ENCODE results near the gene KDM2B.
A peak's percentile ranks its signal among the peaks of the same experiment; 100 is the strongest.
"Not testable (repeated sequence)": the region's sequence is repeated elsewhere in the genome, so short reads cannot be mapped to it uniquely, and the experiment has no call there.

Gene KDM2B

DNA sequence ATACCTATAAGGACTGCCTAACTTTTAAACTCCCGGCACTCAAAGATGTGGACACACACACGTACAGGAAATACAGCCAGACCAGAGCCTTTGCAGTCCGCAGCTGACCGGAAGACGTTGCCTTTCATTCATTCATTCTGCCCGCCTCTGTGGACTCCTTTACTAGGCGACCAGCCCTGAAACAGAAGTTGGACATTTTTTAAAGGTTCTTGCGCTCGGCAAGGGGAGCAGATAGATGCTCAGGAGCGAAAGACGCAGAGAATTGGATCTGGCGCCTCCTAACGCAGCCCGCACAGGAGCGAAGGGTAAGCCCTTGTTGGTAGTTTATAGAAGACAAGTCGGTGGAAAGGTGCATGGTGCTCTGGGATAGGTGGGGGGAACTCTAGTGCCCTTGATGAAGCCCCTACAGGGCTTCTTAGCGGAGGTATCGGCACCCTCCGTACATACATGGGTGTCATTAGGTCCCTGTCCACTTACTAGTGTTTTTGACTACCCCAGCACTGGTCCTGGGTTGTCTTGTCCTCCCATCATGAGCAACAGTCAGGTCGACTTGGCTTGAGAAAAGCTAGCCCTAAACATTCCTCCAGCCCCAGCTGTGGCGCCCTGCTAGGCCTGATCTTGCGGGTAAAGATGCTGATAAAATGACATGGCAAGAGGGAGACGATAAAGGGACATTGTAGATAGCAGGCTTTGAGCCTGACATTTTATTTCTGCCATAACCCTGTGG lies at the start of gene KDM2B:
TSS of gene KDM2B (minus strand) at position 65 of the 727 bp plus-strand sequence. CDS start 112 bp downstream, outside the sequence.
- DNase-seq: no peak

DNA sequence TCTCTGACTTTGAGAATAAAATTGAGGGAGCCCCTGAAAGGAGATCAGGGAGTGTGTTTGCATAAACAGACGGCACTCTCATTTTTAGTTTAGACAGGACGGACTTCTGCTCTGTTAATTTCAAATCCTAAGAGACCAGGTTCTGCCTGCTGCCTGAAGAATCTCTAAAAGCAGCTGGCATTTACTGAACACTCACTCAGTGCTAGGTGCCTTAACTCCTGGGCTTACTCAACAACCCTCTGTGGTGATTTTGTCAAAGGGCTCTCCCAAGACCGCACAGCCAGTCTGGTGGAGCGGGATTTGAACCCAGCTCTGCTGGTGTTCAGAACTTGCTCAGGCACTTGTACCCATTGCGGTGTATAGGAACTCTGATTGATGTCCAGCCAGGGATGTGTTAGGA lies 47.7 kb upstream of the KDM2B start:
- no peak for DNase-seq

- no peak for DNase-seq
Observed at GRCh38 chr12:121628037-121628436, 47.2 kb upstream of the KDM2B start.

- DNase-seq: no peak
Observed at GRCh38 chr12:121626853-121627640, 46.2 kb upstream of the KDM2B start.

DNA sequence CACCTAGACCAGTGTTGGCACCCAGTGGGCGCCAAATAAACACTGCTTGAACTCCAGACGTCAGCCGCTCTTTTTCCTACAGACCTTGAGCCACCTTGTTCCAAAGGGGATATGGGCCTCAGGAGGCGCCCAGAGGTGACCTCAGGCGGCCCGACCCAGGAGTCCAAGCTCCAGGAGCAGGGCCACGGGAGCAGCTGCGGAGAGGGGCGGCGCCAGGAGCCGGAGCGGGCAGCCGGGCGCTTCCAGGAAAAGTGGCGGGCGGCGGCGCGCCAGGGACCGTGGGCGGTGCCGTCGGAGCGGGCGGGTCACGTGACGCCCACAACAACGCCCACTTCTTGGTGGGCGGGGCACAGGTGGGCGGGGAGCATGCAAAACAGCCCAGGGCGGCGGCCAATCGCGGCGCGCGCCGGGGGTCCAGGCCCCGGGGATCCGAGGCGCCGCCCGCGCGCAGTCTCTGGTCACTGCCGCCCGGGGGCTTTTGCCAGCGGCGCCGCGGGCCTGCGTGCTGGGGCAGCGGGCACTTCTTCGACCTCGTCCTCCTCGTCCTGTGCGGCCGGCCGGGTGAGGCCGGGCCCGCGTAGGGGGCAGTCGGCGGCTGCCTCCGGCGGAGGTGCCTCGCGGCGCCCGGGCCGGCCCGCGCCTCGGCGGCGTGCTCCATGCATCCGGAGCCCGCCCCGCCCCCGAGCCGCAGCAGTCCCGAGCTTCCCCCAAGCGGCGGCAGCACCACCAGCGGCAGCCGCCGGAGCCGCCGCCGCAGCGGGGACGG lies 45.4 kb upstream of the KDM2B start, which contains the start of gene ORAI1:
TSS of gene ORAI1 (plus strand) at position 444 of the 766 bp plus-strand sequence.
- peak; percentile 89 for DNase-seq

- no peak for DNase-seq
Observed at GRCh38 chr12:121620333-121620891, 39.6 kb upstream of the KDM2B start.

DNA sequence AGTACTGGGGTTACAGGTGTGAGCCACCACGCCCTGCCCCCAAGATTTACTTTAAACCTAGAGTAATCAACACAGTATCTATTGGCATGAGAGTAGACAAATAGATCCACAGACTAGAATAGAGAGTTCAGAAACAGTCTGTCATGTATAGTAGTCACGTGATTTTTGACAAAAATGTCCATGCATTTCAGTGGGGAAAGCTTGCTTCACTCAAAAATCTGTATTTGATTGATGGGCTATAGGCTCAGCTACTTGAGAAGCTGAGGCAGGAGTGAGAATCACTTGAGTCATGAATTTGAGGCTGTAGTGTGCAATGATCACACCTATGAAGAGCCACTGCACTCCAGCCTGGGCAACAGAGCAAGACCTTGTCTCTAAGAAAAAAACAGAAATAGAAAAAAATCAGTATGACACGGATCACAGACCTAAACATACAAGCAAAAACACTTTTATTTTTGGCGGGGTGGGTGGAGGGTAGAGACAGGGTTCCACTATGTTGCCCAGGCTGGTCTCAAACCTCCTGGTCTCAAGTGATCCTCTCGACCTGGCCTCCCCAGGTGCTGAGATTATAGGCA lies 37.9 kb upstream of the KDM2B start:
- DNase-seq: no peak

DNA sequence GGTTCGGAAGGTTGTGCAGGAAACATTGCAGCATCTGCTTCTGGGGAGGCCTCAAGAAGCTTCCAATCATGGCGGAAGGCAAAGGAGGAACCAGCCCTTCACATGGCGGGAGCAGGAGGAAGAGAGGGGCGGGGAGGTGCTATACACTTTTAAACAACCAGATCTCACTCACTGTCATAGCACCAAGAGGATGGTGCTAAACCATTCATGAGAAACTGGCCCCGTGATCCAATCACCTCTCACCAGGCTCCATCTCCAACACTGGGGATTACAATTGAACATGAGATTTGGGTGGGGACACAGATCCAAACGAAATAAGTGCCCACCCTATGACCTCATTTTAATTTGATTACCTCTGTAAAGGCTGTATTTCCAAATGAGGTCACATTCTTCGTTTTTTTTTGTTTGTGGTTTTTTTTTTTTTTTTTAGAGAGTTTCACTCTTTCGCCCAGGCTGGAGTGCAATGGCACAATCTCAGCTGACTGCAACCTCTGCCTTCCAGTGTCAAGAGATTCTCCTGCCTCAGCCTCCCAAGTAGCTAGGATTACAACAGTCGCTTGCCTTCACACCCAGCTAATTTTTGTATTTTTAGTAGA lies 34.1 kb upstream of the KDM2B start:
- no peak for DNase-seq

DNA sequence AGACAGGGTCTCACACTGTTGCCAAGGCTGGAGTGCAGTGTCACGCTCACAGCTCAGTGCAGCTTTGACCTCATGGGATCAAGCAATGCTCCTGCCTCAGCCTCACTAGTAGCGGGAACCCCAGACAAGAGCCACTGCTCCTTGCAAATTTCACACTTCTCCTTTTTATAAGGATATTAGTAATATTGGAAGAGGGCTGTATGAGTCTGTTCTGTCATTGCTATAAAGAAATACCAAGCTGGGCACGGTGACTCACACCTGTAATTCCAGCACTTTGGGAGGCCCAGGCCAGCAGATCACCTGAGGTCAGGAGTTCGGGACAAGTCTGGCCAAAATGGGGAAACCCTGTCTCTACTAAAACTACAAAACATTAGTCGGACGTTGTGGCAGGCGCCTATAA lies 32.6 kb upstream of the KDM2B start:
- DNase-seq: no peak

DNA sequence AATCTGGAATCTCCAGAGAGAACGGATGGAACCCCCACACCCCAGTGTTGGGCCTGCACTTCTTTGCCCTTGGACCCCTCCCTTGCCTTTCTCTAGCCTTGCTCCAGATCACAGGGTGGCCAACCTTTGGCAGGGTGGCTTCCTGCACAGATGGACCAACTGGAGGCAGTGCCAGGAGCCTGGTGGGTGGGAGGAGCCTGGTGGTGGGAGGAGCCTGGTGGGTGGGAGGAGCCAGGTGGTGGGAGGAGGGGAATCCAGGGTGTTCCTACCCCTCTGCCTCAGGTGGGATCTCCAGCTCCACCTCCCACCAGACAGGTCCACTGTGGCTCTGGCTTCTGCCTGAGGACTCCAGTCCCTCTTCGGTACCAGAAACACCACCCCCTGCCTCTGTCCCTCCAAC lies 30.5 kb upstream of the KDM2B start:
- no peak for DNase-seq

- no peak for DNase-seq
Observed at GRCh38 chr12:121610239-121611149, 29.7 kb upstream of the KDM2B start.

DNA sequence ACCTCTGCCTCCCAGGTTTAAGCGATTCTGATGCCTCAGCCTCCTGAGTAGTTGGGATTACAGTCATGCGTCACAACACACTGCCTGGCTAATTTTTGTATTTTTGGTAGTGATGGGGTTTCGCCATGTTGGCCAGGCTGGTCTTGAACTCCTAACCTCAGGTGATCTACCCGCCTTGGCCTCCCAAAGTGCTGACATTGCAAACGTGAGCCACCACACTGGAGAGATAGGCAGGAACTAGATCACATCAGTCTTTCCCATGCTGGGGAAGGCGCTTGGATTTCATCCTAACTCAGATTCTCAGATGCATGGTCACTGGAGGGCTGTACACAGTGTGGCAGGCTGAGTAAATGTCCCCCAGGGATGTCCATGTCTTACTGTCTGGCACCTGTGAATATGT lies 27.5 kb upstream of the KDM2B start:
- no peak for DNase-seq

- DNase-seq: no peak
Observed at GRCh38 chr12:121603581-121603980, 22.8 kb upstream of the KDM2B start.

DNA sequence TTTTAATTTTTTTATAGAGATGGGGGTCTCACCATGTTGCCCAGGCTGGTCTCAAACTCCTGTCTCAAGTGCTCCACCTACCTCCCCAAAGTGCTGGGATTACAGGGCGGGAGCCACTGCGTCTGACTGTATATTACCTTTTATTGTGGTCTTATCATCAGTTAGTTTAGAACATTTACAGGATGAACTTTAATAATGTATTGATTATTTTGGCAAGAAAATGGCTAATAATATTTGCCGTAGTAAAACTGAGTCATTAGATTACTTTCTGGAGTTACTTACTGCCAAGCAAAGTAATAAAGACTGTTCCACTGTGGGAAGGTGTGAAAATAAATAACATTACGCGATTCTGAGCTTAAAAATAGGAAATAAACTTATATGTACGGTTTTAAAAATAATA lies 21.9 kb upstream of the KDM2B start:
- DNase-seq: no peak

DNA sequence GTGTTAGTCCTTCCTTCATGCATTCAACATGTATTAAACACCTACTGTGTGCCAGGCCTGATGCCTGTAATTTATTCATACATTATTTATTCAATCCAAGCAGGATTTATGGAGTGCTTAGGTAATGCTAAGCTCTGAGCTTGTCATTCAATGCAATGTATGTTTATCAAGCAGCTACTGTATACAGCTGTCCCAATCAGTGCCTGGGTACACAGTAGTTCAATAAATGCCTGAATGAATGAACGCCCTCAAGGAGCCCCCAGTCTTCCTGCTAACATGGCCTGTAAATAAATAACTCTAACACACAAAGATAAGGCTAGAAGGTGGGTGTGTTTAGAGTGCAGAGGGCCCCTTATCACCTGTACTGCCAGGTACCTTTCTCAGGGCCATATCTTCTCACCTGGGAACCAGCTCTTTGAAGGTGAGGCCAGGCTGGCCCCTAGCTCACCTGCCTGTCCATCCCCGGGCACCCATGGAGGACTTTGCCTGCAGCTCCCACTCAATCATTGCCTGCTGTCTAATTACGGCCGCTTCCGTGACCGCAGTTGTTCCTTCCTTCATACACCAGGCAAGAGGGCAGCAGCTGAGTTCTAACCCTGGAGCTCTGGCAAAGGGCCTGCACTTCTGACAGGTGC lies 20.0 kb upstream of the KDM2B start:
- DNase-seq: no peak

DNA sequence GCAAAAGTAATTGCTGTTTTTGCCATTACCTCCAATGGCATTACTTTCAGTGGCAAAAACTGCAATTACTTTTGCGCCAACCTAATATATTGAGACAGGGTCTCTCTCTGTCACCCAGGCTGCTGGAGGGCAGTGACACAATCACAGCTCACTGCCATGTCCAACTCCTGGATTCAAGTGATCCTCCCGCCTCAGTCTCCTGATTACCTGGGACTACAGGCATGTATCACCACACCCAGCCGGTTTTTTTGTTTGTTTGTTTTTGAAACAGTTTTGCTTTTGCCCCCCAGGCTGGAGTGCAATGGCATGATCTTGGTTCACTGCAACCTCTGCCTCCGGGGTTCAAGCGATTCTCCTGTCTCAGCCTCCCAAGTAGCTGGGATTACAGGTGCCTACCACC lies 15.7 kb upstream of the KDM2B start:
- DNase-seq: no peak

DNA sequence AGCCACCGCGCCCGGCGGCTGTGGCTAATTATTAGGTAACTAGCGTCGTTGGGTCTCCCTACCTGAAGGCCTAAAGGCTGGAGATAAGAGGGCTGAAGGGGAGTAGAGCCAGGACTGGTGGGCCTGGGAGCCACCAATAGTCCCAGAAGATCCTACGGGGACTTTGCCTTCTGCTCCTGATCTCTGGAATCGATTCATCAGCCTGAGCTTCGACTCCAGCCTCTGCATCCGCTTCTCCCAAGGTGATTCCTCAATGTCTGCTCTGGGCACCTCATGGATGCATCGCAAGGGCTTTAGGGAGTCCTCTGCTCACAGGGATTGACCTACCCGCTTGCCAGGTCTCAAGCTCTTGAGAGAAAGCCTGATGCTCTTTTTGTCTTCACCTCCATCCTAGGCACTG lies 14.7 kb upstream of the KDM2B start:
- DNase-seq: no peak

- no peak for DNase-seq
Observed at GRCh38 chr12:121592320-121592719, 11.5 kb upstream of the KDM2B start.

- DNase-seq: no peak
Observed at GRCh38 chr12:121590476-121591143, 9.8 kb upstream of the KDM2B start.

DNA sequence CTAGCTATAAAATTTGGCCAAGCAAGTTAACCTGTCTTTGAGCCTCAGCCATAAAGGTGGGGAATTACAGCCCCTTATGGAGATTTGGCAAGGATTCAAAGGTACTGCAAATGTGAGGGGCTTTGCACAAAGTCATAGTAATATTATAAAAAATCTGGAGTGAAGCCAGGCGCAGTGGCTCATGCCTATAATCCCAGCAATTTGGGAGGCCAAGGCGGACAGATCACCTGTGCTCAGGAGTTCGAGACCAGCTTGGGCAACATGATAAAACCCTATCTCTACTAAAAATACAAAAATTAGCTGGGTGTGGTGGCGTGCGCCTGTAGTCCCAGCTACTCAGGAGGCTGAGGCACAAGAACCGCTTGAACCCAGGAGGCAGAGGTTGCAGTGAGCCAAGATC lies 4.1 kb upstream of the KDM2B start:
- DNase-seq: not testable (repeated sequence)
